WTC11 (cell line): ENCODE data around the gene ZNF438. TPM values are rescaled to one million over a fixed set of nuclear protein-coding genes. Genes with fewer than 3 reads are reported as not detected.

Experiments used
- ATAC-seq: fragments of 200-7000 bp; cut with Tn5 transposase; 2 replicates; pipeline ENCODE4 v1.10.0; 2021; ENCODE audit warnings: mild to moderate bottlenecking, moderate library complexity
- CTCF ChIA-PET: fragments of 300-600 bp; sonication (Branson Sonifier 250); formaldehyde crosslinking; loops from one replicate; lab custom pipeline; 2021; ENCODE audit warnings: antibody characterized with exemption; lab: Charles Lee
- POLR2A ChIA-PET: fragments of 350-600 bp; sonication (Branson Sonifier 250); formaldehyde crosslinking; loops from one replicate; lab custom pipeline; 2021; ENCODE audit warnings: antibody characterized with exemption; lab: Charles Lee
- DNase-seq: peaks from one replicate; pipeline ENCODE4 v3.0.0; 2021; ENCODE audit warnings: low spot score
- H3K27ac Mint-ChIP-seq: 2 replicates; pipeline ENCODE4 v1.8.0; 2021; ENCODE audit warnings: mixed read lengths
- H3K27me3 Mint-ChIP-seq: 2 replicates; pipeline ENCODE4 v1.8.0; 2021; ENCODE audit warnings: low read depth, mild to moderate bottlenecking, moderate library complexity, mixed read lengths
- H3K36me3 Mint-ChIP-seq: 2 replicates; pipeline ENCODE4 v1.8.0; 2021; ENCODE audit warnings: mixed read lengths
- H3K4me1 Mint-ChIP-seq: 2 replicates; pipeline ENCODE4 v1.8.0; 2022; ENCODE audit warnings: mixed read lengths
- H3K4me3 Mint-ChIP-seq: 2 replicates; pipeline ENCODE4 v1.8.0; 2021; ENCODE audit warnings: mild to moderate bottlenecking, moderate library complexity, mixed read lengths
- H3K9me3 Mint-ChIP-seq: 2 replicates; pipeline ENCODE4 v1.8.0; 2021; ENCODE audit warnings: mixed read lengths
- ETV6 ChIP-seq: sonication (generic); formaldehyde crosslinking; IDR thresholded peaks from 2 replicates; pipeline ENCODE4 v1.8.1; 2022; ENCODE audit warnings: mild to moderate bottlenecking, missing genetic modification reagents
- PRDM15 ChIP-seq: sonication (generic); formaldehyde crosslinking; IDR thresholded peaks from 2 replicates; pipeline ENCODE4 v1.8.0; 2022; ENCODE audit warnings: missing genetic modification reagents
- PREB ChIP-seq: sonication (generic); formaldehyde crosslinking; IDR thresholded peaks from 2 replicates; pipeline ENCODE4 v1.8.1; 2022; ENCODE audit warnings: mild to moderate bottlenecking, missing genetic modification reagents, moderate library complexity, borderline replicate concordance
- ZBTB43 ChIP-seq: sonication (generic); formaldehyde crosslinking; IDR thresholded peaks from 2 replicates; pipeline ENCODE4 v1.8.1; 2023; ENCODE audit warnings: mild to moderate bottlenecking, missing genetic modification reagents
- total RNA-seq: library from RNA; stranded (reverse); gene quantifications from 3 replicates; pipeline ENCODE4 v1.2.3, GENCODE V29; 2021
- TF ChIP-seq, protein P1 (sequence below): sonication (generic); formaldehyde crosslinking; IDR thresholded peaks from 2 replicates; pipeline ENCODE4 v1.8.1; 2023; ENCODE audit warnings: mild to moderate bottlenecking, missing genetic modification reagents, moderate library complexity
- TF ChIP-seq, protein P2 (sequence below): fragments of 250-450 bp; sonication (Bioruptor Pico); IDR thresholded peaks from 2 replicates; pipeline ENCODE4 v1.9.0; 2021; ENCODE audit warnings: mild to moderate bottlenecking, borderline replicate concordance

The ZNF438 gene
- total RNA-seq, 1 experiment from 2014 or later: 1.9 TPM

DNA sequence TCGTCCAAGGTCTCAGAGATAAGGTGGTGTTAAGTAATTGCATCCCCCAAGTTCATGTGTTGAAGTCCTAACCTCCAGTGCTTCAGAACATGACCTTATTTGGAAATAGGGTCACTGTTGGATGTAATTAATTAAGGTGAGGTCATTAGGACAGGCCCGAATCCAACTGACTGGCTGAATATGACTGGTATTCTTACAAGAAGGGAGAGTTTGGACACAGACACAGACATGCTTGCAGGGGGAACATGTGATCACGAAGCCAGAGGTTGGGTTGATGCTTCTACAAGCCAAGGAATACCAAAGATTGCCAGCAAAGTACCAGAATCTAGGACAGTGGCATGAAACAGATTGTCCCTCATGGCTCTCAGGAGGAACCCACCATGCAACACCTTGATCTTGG is 228.6 kb downstream of the ZNF438 start:
- no peak overlapping the region for H3K27ac Mint-ChIP-seq
- TF ChIP-seq, protein P1, sequence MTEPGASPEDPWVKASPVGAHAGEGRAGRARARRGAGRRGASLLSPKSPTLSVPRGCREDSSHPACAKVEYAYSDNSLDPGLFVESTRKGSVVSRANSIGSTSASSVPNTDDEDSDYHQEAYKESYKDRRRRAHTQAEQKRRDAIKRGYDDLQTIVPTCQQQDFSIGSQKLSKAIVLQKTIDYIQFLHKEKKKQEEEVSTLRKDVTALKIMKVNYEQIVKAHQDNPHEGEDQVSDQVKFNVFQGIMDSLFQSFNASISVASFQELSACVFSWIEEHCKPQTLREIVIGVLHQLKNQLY (CRISPR knock-in tag): no peak
- TF ChIP-seq PREB (CRISPR knock-in tag) (no peak), ZBTB43 (no peak)
- peaks cover 21% of the 10 kb centered on the region for H3K9me3 Mint-ChIP-seq
- H3K4me1 Mint-ChIP-seq: no peaks in the 10 kb centered on the region
- no peak for ATAC-seq
- H3K36me3 Mint-ChIP-seq: peaks cover 11% of the 10 kb centered on the region
- ChIA-PET CTCF (no interaction called here), POLR2A (interaction anchor here (0.7 kb wide), 1 partner anchor 227 kb away, joined by 4 read pairs; no protein-coding TSS in a partner anchor)
- no peak overlapping the region for H3K4me3 Mint-ChIP-seq
- no peak for DNase-seq
- peaks cover 3% of the 10 kb centered on the region; the same call in 1 of the 2 replicates for H3K27me3 Mint-ChIP-seq

GRCh38 chr10:30800368-30800767 is 231.3 kb downstream of the ZNF438 start:
- ATAC-seq: no peak
- CTCF ChIA-PET: no interaction called here

More at GRCh38 chr10:30800368-30800767, 231.3 kb downstream of the ZNF438 start:
- Mint-ChIP-seq H3K4me1 (peaks cover 5% of the 10 kb centered on the region), H3K4me3 (no peak overlapping the region), H3K27me3 (no peaks in the 10 kb centered on the region), H3K27ac (no peak overlapping the region), H3K36me3 (no peaks in the 10 kb centered on the region), H3K9me3 (peaks cover 16% of the 10 kb centered on the region)
- POLR2A ChIA-PET: no interaction called here
- no peak for DNase-seq
- TF ChIP-seq, protein P2, sequence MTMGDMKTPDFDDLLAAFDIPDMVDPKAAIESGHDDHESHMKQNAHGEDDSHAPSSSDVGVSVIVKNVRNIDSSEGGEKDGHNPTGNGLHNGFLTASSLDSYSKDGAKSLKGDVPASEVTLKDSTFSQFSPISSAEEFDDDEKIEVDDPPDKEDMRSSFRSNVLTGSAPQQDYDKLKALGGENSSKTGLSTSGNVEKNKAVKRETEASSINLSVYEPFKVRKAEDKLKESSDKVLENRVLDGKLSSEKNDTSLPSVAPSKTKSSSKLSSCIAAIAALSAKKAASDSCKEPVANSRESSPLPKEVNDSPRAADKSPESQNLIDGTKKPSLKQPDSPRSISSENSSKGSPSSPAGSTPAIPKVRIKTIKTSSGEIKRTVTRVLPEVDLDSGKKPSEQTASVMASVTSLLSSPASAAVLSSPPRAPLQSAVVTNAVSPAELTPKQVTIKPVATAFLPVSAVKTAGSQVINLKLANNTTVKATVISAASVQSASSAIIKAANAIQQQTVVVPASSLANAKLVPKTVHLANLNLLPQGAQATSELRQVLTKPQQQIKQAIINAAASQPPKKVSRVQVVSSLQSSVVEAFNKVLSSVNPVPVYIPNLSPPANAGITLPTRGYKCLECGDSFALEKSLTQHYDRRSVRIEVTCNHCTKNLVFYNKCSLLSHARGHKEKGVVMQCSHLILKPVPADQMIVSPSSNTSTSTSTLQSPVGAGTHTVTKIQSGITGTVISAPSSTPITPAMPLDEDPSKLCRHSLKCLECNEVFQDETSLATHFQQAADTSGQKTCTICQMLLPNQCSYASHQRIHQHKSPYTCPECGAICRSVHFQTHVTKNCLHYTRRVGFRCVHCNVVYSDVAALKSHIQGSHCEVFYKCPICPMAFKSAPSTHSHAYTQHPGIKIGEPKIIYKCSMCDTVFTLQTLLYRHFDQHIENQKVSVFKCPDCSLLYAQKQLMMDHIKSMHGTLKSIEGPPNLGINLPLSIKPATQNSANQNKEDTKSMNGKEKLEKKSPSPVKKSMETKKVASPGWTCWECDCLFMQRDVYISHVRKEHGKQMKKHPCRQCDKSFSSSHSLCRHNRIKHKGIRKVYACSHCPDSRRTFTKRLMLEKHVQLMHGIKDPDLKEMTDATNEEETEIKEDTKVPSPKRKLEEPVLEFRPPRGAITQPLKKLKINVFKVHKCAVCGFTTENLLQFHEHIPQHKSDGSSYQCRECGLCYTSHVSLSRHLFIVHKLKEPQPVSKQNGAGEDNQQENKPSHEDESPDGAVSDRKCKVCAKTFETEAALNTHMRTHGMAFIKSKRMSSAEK (CRISPR knock-in tag): no peak
- TF ChIP-seq PRDM15 (CRISPR knock-in tag) (no peak), ETV6 (CRISPR knock-in tag) (no peak)
